ENCODE data around the gene ZNF683. TPM values are rescaled to one million over a fixed set of nuclear protein-coding genes. Genes with fewer than 3 reads are reported as not detected.

Gene ZNF683
- total RNA-seq, 6 donors from 2014 or later: 0.30 to 1.3 (median 0.72) TPM; not detected in 1

DNA sequence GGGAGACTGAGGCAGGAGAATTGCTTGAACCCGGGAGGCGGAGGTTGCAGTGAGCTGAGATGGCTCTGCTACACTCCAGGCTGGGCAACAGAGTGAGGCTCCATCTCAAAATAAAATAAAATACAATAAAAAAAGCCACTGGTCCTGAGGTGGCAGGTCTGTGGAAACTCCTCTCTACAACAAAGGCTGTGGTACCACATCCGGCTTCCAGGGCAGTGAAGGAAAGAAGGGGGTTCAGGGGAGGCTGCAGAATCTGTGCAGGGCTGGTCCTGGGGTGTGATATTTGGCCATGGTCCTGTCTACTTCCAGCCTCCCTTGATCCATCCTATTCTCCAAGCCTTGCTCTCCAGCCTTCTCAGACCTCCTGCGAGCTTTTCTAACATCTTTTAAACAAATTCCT lies 731 bp upstream of the ZNF683 start:
- H3K27ac ChIP-seq: no peak overlapping the region
- H3K4me1 ChIP-seq: peaks cover 0 to 4% (median 0%) of the 10 kb centered on the region in 4 donors
- TF ChIP-seq POLR2AphosphoS5 (IDR thresholded peaks at IDR 0.05): no peak
- no peak for TF ChIP-seq EP300 (IDR thresholded peaks at IDR 0.05)
- no peak for TF ChIP-seq POLR2A (IDR thresholded peaks at IDR 0.05)
- DNase-seq (no peak), ATAC-seq (ENCODE audit: low FRiP score in 2 of 2) (no peak)
- no peak overlapping the region for H3K4me3 ChIP-seq
- 72 to 79% methylated on average over 4 of the region's 4 CpGs for WGBS, 2 donors
- no peaks in the 10 kb centered on the region for H3K36me3 ChIP-seq
- H3K9me3 ChIP-seq: no peaks in the 10 kb centered on the region
- H3K27me3 ChIP-seq: no peaks in the 10 kb centered on the region

GRCh38 chr1:26372039-26372438 lies 511 bp downstream of the ZNF683 start:
- WGBS, 2 donors: 85 to 92% methylated on average over 5 of the region's 5 CpGs
- ATAC-seq (ENCODE audit: low FRiP score in 2 of 2) (no peak), DNase-seq (no peak)
- no peaks in the 10 kb centered on the region for H3K9me3 ChIP-seq
- H3K36me3 ChIP-seq: no peaks in the 10 kb centered on the region
- H3K27ac ChIP-seq: no peak overlapping the region
- H3K27me3 ChIP-seq: no peaks in the 10 kb centered on the region
- no peak overlapping the region for H3K4me3 ChIP-seq
- H3K4me1 ChIP-seq: peaks cover 0 to 4% (median 0%) of the 10 kb centered on the region in 4 donors
- no peak for TF ChIP-seq POLR2A (IDR thresholded peaks at IDR 0.05)
- TF ChIP-seq EP300 (IDR thresholded peaks at IDR 0.05): no peak

DNA sequence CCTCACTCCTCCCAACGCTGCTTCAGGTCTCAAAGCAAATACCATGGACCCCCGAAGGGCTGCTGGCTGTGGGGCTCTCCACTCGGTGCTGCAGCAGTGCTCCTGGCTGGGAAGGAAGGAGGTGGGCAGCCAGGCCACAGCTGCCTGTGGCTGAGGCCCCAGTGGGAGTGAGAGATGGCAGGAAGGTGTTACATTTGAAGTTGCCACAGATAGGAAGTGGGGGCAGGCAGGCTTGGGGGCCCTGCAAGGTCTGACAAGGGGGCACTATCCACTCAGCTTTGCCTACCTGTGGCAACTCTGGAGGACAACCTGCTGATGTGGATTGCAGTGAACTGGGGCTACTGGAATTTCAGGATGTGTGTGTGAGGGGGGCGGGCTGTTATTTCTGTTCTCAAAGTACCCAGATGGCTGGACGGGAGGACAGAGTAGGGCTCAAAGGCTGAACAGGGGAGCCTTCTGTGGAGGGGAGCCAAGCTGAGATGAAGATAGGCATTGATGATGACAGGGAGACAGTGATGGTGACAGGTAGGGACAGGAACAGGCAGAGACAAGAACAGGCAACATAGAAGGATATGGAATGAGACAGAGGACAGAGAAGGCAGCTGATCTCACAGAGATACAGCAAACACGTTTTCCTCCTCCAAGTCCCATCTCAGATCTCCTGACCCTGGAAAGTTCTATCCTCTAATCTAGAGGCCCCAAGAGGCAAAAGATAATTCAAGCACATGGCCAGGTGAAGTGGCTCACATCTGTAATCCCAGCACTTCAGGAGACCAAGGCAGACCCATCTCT lies 1.8 kb downstream of the ZNF683 start:
- no peak for ATAC-seq (ENCODE audit: low FRiP score in 2 of 2)
- Histone ChIP-seq H3K4me3 (no peak overlapping the region), H3K4me1 (peaks cover 0 to 4% (median 0%) of the 10 kb centered on the region in 4 donors), H3K27me3 (no peaks in the 10 kb centered on the region), H3K36me3 (no peaks in the 10 kb centered on the region), H3K27ac (no peak overlapping the region), H3K9me3 (no peaks in the 10 kb centered on the region)
- no peak for DNase-seq
- no peak for TF ChIP-seq CTCF (IDR thresholded peaks at IDR 0.05)
- TF ChIP-seq POLR2A (IDR thresholded peaks at IDR 0.05): no peak
- no peak for TF ChIP-seq POLR2AphosphoS5 (IDR thresholded peaks at IDR 0.05)
- TF ChIP-seq EP300 (IDR thresholded peaks at IDR 0.05): no peak
- WGBS, 2 donors: 54 to 58% methylated on average over 6 of the region's 6 CpGs

GRCh38 chr1:26368486-26368885 lies 4.1 kb downstream of the ZNF683 start:
- Histone ChIP-seq H3K27me3 (no peaks in the 10 kb centered on the region), H3K9me3 (no peaks in the 10 kb centered on the region), H3K4me1 (peaks cover 0 to 7% (median 0%) of the 10 kb centered on the region in 4 donors), H3K27ac (no peak overlapping the region), H3K4me3 (no peak overlapping the region), H3K36me3 (no peaks in the 10 kb centered on the region)
- TF ChIP-seq CTCF (IDR thresholded peaks at IDR 0.05) (no peak), POLR2AphosphoS5 (IDR thresholded peaks at IDR 0.05) (no peak), EP300 (IDR thresholded peaks at IDR 0.05) (no peak), POLR2A (IDR thresholded peaks at IDR 0.05) (no peak)
- ATAC-seq (ENCODE audit: low FRiP score in 2 of 2) (no peak), DNase-seq (no peak)
- WGBS, 2 donors: 93 to 94% methylated on average over 3 of the region's 3 CpGs

- Histone ChIP-seq H3K27me3 (no peaks in the 10 kb centered on the region), H3K4me1 (peaks cover 0 to 7% (median 0%) of the 10 kb centered on the region in 4 donors), H3K36me3 (no peaks in the 10 kb centered on the region), H3K4me3 (no peak overlapping the region), H3K9me3 (no peaks in the 10 kb centered on the region), H3K27ac (no peak overlapping the region)
- no peak for ATAC-seq (ENCODE audit: low FRiP score in 2 of 2)
- 81 to 90% methylated on average over 3 to 4 of the region's 4 CpGs for WGBS, 2 donors
- no peak for DNase-seq
- no peak for TF ChIP-seq POLR2A (IDR thresholded peaks at IDR 0.05)
- no peak for TF ChIP-seq POLR2AphosphoS5 (IDR thresholded peaks at IDR 0.05)
- TF ChIP-seq CTCF (IDR thresholded peaks at IDR 0.05): no peak
- TF ChIP-seq EP300 (IDR thresholded peaks at IDR 0.05): no peak
These were observed 4.5 kb downstream of the ZNF683 start for GRCh38 chr1:26368006-26368405.

Data from upper lobe of left lung (tissue), 6 donors.